ES-I3 (cell line): ENCODE data around the gene AOPEP.

Experiments used
- H3K36me3 ChIP-seq: 2 replicates; pipeline ENCODE4 v1.6.1; 2013; ENCODE audit warnings: mild to moderate bottlenecking, low read length, control low read depth, moderate library complexity; ENCODE audit not compliant: insufficient read depth
- H3K4me1 ChIP-seq: 2 replicates; pipeline ENCODE4 v1.6.1; 2013; ENCODE audit warnings: mild to moderate bottlenecking, control low read depth, low read length; ENCODE audit not compliant: insufficient read depth
- H3K9ac ChIP-seq: 2 replicates; pipeline ENCODE4 v1.6.1; 2013; ENCODE audit warnings: low read depth, mild to moderate bottlenecking, low read length, moderate library complexity
- H3K9me3 ChIP-seq: 2 replicates; pipeline ENCODE4 v1.6.1; 2013; ENCODE audit warnings: mild to moderate bottlenecking, low read length, moderate library complexity; ENCODE audit not compliant: control insufficient read depth, insufficient read depth

AOPEP gene

DNA sequence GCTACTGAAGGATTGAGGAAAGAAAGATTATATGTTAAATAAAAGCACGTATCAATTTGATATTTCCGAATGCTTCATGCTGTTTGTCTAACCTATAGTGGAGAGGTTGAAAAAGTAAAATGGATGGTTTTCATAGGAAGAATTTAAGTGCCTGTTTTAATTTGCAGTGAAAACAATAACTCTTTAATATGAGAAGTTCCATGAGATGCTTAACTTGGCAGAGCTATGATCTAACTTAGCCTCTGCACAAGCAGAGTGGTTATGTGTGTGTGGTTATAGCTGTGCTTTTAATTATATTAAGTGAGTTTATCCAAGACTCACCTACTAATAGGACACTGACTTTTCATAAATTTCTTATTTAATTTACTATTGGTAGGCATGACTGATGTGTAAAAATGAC is 57.4 kb downstream of the AOPEP start:
- Histone ChIP-seq H3K36me3 (no peaks in the 10 kb centered on the region), H3K9ac (no peak overlapping the region), H3K9me3 (no peaks in the 10 kb centered on the region), H3K4me1 (peaks cover 8% of the 10 kb centered on the region; the same call in 1 of the 2 replicates)

GRCh38 chr9:94785215-94786169 is 59.0 kb downstream of the AOPEP start:
- Histone ChIP-seq H3K36me3 (no peaks in the 10 kb centered on the region), H3K9me3 (no peaks in the 10 kb centered on the region), H3K4me1 (peaks cover 8% of the 10 kb centered on the region; the same call in 1 of the 2 replicates), H3K9ac (no peak overlapping the region)

DNA sequence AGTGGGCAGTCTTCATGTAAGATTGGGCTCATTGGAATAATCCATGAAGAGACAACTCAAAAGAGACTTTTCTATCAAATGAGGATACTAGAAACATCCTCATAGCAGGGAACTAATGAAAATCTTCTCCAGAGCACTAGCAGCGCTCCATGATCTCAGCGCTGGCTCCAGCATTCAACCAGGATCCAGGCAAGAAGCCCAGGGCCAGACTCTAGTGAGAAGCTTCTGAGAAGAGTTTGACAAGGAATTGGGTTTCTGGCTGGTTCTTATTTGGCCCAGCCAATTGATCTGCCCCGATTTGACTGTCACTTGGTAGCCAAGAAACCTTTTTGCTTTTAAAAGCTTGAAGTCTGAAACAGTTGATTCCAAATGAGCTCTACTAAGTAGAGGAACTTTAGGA is 60.1 kb downstream of the AOPEP start:
- Histone ChIP-seq H3K9me3 (no peaks in the 10 kb centered on the region), H3K9ac (no peak overlapping the region), H3K36me3 (no peaks in the 10 kb centered on the region), H3K4me1 (peaks cover 8% of the 10 kb centered on the region; the same call in 1 of the 2 replicates)

DNA sequence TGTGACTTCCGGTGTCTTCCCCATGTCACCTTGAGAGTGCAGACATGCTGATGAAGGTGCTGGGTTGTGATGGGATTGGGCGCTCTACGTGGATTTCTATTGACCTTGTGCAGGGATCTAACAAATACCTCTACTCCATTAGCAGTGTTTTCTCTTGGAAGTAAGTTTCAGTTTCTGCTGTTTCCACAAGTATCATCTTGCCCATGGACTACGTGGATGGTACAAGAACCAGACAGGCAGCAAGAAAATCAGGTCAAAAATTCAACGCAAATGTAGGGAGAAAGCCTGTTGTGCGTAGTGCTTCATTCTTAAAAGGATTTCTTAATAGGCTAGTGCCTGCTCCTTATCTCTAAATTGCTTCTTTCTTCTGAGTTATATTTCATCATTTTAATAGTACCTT is 60.8 kb downstream of the AOPEP start:
- no peak overlapping the region for H3K9ac ChIP-seq
- no peaks in the 10 kb centered on the region for H3K9me3 ChIP-seq
- no peaks in the 10 kb centered on the region; the same call in 1 of the 2 replicates for H3K36me3 ChIP-seq
- H3K4me1 ChIP-seq = peaks cover 8% of the 10 kb centered on the region; the same call in 1 of the 2 replicates

DNA sequence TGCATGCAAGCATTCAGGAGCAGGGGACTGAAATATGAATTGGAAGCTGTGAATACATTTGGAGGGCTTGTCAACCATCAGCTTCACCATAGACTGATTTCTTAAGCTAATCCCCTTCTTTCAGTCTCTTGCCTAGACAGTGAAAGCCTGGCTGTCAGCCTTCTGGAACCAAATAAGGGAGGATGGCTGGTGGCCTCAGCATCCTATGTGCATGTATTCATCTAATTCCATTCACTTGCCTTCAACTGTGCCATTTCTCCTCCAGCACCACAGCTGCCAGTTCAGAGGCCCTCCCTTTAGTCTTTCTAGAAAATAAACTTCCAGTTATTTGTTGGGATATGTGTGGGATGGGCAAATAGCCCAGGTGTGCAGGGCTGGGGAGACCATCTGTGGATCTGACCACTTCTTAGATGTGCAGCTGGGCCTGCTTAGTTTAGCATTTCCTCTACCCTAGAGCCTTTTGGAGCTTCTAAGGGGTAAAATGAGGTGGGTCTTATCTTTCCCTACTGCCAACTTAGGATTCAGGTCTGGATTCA is 62.1 kb downstream of the AOPEP start:
- Histone ChIP-seq H3K9ac (no peak overlapping the region), H3K36me3 (no peaks in the 10 kb centered on the region; the same call in 1 of the 2 replicates), H3K9me3 (no peaks in the 10 kb centered on the region), H3K4me1 (peaks cover 8% of the 10 kb centered on the region; the same call in 1 of the 2 replicates)

GRCh38 chr9:94791435-94791834 is 64.9 kb downstream of the AOPEP start:
- H3K4me1 ChIP-seq = no peaks in the 10 kb centered on the region
- H3K9me3 ChIP-seq = no peaks in the 10 kb centered on the region
- H3K9ac ChIP-seq = no peak overlapping the region
- H3K36me3 ChIP-seq = no peaks in the 10 kb centered on the region; the same call in 1 of the 2 replicates

DNA sequence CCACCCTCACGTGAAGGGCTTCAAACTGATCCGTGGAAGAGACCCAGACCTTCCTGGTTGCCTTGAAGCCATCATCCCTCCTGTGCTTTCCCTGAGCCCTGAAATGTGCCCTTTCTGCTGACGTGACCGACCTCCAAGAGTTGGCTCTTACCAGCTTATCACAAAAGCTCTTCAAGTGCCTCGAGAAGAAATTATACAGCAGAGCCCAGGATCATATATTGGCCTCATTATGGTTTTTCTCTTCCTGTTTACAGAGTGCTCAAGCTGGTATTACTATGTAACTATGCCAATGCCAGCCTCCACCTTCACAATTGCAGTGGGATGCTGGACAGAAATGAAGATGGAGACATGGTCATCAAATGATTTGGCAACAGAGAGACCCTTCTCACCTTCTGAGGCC is 66.0 kb downstream of the AOPEP start:
- no peaks in the 10 kb centered on the region for H3K9me3 ChIP-seq
- no peak overlapping the region for H3K9ac ChIP-seq
- no peaks in the 10 kb centered on the region for H3K4me1 ChIP-seq
- H3K36me3 ChIP-seq = no peaks in the 10 kb centered on the region; the same call in 1 of the 2 replicates

GRCh38 chr9:94794476-94795167 is 68.1 kb downstream of the AOPEP start:
- H3K36me3 ChIP-seq = no peaks in the 10 kb centered on the region; the same call in 1 of the 2 replicates
- no peak overlapping the region for H3K9ac ChIP-seq
- no peaks in the 10 kb centered on the region for H3K9me3 ChIP-seq
- H3K4me1 ChIP-seq = no peaks in the 10 kb centered on the region

GRCh38 chr9:94796687-94797086 is 70.2 kb downstream of the AOPEP start:
- no peaks in the 10 kb centered on the region; the same call in 1 of the 2 replicates for H3K36me3 ChIP-seq
- no peak overlapping the region for H3K9ac ChIP-seq
- H3K9me3 ChIP-seq = no peaks in the 10 kb centered on the region
- no peaks in the 10 kb centered on the region; the same call in 1 of the 2 replicates for H3K4me1 ChIP-seq

- H3K4me1 ChIP-seq = peaks cover 7% of the 10 kb centered on the region; the same call in 1 of the 2 replicates
- H3K36me3 ChIP-seq = no peaks in the 10 kb centered on the region
- H3K9me3 ChIP-seq = no peaks in the 10 kb centered on the region
- no peak overlapping the region for H3K9ac ChIP-seq
Observed at GRCh38 chr9:94798201-94798600, 71.7 kb downstream of the AOPEP start.

DNA sequence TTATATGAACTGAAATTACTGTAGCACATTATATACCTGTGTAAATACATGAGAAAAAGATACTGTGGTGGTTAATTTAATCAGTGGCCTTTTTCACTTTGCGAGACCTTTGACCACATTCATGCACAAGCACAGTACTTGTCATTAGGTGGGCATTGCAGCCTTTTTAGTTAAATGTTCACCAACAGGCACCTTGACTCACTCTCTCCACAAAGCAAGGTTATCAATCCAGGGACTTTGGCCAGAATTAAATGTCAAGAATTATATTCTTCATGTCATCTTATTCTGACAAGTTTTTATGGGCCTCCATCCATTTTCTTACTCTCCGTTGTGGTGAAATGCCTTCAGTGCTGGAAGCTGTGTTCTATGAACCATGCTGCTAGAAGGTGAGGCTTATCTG is 72.2 kb downstream of the AOPEP start:
- Histone ChIP-seq H3K4me1 (peaks cover 7% of the 10 kb centered on the region; the same call in 1 of the 2 replicates), H3K9me3 (no peaks in the 10 kb centered on the region), H3K36me3 (no peaks in the 10 kb centered on the region), H3K9ac (no peak overlapping the region)

DNA sequence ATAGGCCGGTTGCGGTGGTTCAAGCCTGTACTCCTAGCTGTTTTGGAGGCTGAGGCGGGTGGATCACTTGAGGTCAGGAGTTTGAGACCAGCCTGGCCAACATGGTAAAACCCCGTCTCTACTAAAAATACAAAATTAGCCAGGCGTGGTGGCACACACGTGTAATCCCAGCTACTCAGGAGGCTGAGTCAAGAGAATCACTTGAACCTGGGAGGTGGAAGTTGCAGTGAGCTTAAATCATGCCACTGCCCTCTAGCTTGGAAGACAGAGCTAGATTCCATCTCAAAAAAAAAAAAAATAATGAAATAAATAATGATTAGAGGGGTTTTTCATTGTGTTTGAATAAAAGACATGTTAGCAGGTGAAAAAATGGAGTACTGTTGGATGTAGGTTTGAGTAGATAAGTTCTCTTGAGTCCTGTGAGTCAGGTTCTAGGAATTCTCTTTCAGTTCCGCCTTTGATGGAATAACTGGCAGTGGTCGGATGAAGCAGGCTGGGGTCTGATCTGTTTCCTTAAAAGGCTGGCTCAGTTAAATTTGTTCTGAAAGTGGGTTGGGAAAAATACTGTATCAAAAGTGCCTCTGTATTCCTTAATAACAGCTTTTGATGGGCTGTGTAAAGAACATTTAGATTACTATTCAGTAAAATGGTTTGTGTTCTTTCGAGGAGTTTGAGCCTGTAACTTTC is 73.2 kb downstream of the AOPEP start:
- Histone ChIP-seq H3K4me1 (peaks cover 7% of the 10 kb centered on the region; the same call in 1 of the 2 replicates), H3K9ac (no peak overlapping the region), H3K9me3 (no peaks in the 10 kb centered on the region), H3K36me3 (no peaks in the 10 kb centered on the region)

GRCh38 chr9:94800424-94801117 is 74.1 kb downstream of the AOPEP start:
- H3K9ac ChIP-seq = no peak overlapping the region
- peaks cover 7% of the 10 kb centered on the region for H3K4me1 ChIP-seq
- H3K9me3 ChIP-seq = no peaks in the 10 kb centered on the region
- H3K36me3 ChIP-seq = no peaks in the 10 kb centered on the region
